Thyroid gland (tissue), 4 donors: Measurements from ENCODE around the gene FKBP7. TPM values are rescaled to one million over a fixed set of nuclear protein-coding genes. Genes with fewer than 3 reads are reported as not detected.

ENCODE experiments used
- DNase-seq, 2 donors: peaks; one replicate each; pipeline ENCODE4 v3.0.0-alpha.2; 2019
- H3K27ac ChIP-seq, 3 donors: fragments of 200-600 bp; sonication (generic); 1 replicate in 2 of 3; 2 replicates in 1 of 3; pipeline ENCODE4 v1.5.1; 2016 to 2019; ENCODE audit warnings: mild to moderate bottlenecking in 1 of 3, moderate library complexity in 1 of 3
- H3K27me3 ChIP-seq: fragments of 200-600 bp; sonication (generic); one replicate; pipeline ENCODE4 v1.5.1; 2019
- H3K36me3 ChIP-seq, 2 donors: fragments of 200-600 bp; sonication (generic); one replicate each; pipeline ENCODE4 v1.5.1; 2016 to 2019
- H3K4me1 ChIP-seq, 2 donors: fragments of 200-600 bp; sonication (generic); one replicate each; pipeline ENCODE4 v1.5.1; 2017 to 2019
- H3K4me3 ChIP-seq, 3 donors: fragments of 200-600 bp; sonication (generic); replicated peaks in 1 of 3; 1 replicate in 2 of 3; 2 replicates in 1 of 3; pipeline ENCODE4 v1.5.1; 2016; ENCODE audit warnings: mild to moderate bottlenecking in 1 of 3
- H3K9me3 ChIP-seq: fragments of 200-600 bp; sonication (generic); one replicate; pipeline ENCODE4 v1.5.1; 2017
- POLR2A ChIP-seq, 2 donors: fragments of 450-650 bp; IDR thresholded peaks; one replicate each; pipeline ENCODE4 v1.6.1; 2017; ENCODE audit warnings: antibody characterized with exemption in 2 of 2, mild to moderate bottlenecking in 2 of 2, moderate library complexity in 1 of 2
- WGBS, 2 donors: methylation state at CpG; one replicate each; pipeline ENCODE4 v1.1.5; 2017; 5-methylcytosine and 5-hydroxymethylcytosine counted together
- intact Hi-C: fragments of 100-400 bp; cut with DNase I; formaldehyde crosslinking; loops from one replicate; pipeline ENCODE4 v1.15.1; 2023
- total RNA-seq, 4 donors: library from RNA; depleted of rRNA; stranded (reverse); fragments of >200 nt; gene quantifications; one replicate each; pipeline ENCODE4 v1.2.3, GENCODE V29; 2016
- TF ChIP-seq, protein P1 (sequence below), 6 experiments: fragments of 200-600 bp in 3 of 6; fragments of 450-650 bp in 3 of 6; sonication (generic) in 3 of 6; IDR thresholded peaks; one replicate each; pipeline ENCODE4 v1.5.1; 2016 to 2019; ENCODE audit warnings: antibody characterized with exemption in 6 of 6, mild to moderate bottlenecking in 2 of 6, inconsistent platforms in 1 of 6, moderate library complexity in 1 of 6

FKBP7 gene
- total RNA-seq, 4 donors from 2014 or later, result 10.0 to 22.4 (median 16.5) TPM

DNA sequence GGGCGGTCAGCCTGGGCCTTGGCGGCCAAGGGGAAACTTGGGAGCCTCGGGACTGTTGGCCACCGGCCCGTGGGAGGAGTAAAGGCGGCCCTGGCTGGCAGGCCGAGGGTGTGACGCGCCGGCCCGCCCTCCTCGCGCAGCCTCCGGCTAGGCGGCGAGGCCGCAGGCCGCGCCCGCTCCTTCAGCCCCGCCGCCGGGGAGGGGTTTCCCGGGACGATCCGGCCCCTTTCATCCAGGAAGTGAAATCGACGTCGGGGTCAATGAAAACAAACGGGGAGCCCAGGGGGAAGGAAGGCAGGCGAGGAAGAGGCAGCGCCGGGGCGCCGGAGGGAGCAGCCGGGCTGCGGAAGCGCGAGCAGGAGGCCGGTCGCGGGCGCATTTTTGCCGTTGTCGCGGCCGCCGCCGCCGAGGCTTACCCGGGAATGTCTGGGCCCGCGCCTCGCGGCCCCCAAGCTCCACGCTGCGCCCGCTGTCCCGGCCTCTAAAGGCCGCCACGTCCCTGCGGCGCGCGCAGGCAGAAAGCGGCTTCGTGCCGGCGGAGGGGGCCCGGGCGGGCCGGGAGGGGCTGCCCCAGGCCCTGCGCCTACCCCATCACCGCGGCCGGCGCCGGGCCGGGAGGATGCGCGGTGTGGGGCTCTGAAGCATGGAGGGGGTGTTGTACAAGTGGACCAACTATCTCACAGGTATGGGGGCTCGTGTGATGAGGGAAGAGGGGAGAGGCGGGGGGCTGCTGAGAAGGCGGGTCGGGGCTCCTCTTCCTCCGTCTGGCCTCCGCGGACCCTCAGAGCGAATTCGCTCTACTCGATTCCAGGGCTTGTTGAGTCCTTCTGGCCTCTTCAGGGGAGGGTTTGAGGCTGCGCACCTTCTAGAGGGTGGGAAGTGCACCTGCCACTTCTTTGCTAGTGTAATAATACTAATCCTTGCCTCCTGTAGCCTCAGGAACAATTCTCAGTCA lies 2.1 kb upstream of the FKBP7 start, which contains the start of gene PLEKHA3:
Gene PLEKHA3 (plus strand): TSS at position 231 of the 955 bp plus-strand sequence. CDS start 413 bp downstream, at position 644.
- peaks cover 43 to 50% of the 10 kb centered on the region in 2 donors for H3K4me1 ChIP-seq
- peak in 1 of 2 donors; percentile 94 for TF ChIP-seq POLR2A (IDR thresholded peaks at IDR 0.05)
- TF ChIP-seq, protein P1, sequence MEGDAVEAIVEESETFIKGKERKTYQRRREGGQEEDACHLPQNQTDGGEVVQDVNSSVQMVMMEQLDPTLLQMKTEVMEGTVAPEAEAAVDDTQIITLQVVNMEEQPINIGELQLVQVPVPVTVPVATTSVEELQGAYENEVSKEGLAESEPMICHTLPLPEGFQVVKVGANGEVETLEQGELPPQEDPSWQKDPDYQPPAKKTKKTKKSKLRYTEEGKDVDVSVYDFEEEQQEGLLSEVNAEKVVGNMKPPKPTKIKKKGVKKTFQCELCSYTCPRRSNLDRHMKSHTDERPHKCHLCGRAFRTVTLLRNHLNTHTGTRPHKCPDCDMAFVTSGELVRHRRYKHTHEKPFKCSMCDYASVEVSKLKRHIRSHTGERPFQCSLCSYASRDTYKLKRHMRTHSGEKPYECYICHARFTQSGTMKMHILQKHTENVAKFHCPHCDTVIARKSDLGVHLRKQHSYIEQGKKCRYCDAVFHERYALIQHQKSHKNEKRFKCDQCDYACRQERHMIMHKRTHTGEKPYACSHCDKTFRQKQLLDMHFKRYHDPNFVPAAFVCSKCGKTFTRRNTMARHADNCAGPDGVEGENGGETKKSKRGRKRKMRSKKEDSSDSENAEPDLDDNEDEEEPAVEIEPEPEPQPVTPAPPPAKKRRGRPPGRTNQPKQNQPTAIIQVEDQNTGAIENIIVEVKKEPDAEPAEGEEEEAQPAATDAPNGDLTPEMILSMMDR (IDR thresholded peaks at IDR 0.05), result no peak
- intact Hi-C loops, result no loop called here
- no peaks in the 10 kb centered on the region for H3K9me3 ChIP-seq
- no peaks in the 10 kb centered on the region for H3K27me3 ChIP-seq
- H3K36me3 ChIP-seq, result no peaks in the 10 kb centered on the region
- peak within 1 kb of the TSS; percentile 11 to 90 (median 47) for H3K4me3 ChIP-seq
- 0 to 1% methylated on average over 8 to 55 of the region's 92 CpGs for WGBS, 2 donors
- peak within 1 kb of the TSS; percentile 95 to 97 (median 97) for H3K27ac ChIP-seq
- DNase-seq, result peak; percentile 98 to 99

DNA sequence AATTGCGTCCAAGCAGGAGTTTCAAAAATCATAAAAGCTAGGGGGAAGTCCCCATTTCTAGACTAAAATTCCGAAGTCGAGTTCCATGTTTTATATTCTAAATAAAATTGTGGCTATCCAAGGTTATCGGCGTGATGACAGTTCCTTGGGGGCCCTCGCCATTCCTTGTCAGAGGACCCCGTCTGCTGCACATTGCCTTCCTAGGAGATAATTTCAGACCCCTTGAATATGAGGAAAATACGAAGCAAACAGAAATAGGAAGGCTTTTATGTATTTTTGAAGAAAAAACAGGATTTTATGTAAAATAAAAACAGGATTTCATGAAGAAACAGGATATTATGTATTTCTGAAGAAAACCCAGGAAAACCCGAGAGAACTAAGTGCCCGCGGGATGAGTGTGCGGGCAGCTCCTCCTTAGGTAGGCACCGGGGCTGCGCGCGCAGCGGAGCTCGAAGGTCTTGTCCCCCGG lies 1.4 kb upstream of the FKBP7 start:
- Histone ChIP-seq H3K9me3 (no peaks in the 10 kb centered on the region), H3K4me1 (peaks cover 37 to 46% of the 10 kb centered on the region in 2 donors), H3K36me3 (no peaks in the 10 kb centered on the region), H3K27ac (peak overlapping the region; percentile 95 to 97 (median 97)), H3K27me3 (no peaks in the 10 kb centered on the region), H3K4me3 (peak overlapping the region in 2 of 3 donors; percentile 4 to 90)
- WGBS, 2 donors, result 27 to 29% methylated on average over 19 of the region's 19 CpGs
- intact Hi-C loops, result no loop called here
- TF ChIP-seq, protein P1 (IDR thresholded peaks at IDR 0.05), result no peak
- no peak for TF ChIP-seq POLR2A (IDR thresholded peaks at IDR 0.05)
- no peak for DNase-seq

DNA sequence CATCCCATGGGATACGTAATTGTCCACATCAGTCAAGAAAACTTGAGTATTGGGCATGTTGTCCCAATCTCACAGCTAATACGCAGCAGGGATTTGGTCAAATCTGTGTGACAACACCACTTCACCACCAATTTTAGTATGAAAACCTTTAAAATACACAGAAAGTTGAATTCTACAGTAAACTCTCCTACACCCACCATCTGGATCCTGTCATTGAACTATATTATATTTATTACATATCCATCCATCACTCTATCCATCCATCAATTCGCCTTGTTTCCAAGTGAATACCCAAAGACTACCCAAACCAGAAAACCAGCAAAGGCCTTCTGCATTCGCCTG lies 846 bp upstream of the FKBP7 start:
- intact Hi-C loops, result no loop called here
- no peak for TF ChIP-seq POLR2A (IDR thresholded peaks at IDR 0.05)
- TF ChIP-seq, protein P1 (IDR thresholded peaks at IDR 0.05), result peak in 1 of 6 experiments; percentile 27
- Histone ChIP-seq H3K36me3 (no peaks in the 10 kb centered on the region), H3K4me1 (peaks cover 32 to 41% of the 10 kb centered on the region in 2 donors), H3K27me3 (no peaks in the 10 kb centered on the region), H3K4me3 (peak overlapping the region in 1 of 3 donors; percentile 53), H3K27ac (peak overlapping the region; percentile 95 to 97 (median 97)), H3K9me3 (no peaks in the 10 kb centered on the region)
- WGBS, 2 donors, result 61 to 64% methylated on average over 4 of the region's 4 CpGs
- DNase-seq, result no peak

DNA sequence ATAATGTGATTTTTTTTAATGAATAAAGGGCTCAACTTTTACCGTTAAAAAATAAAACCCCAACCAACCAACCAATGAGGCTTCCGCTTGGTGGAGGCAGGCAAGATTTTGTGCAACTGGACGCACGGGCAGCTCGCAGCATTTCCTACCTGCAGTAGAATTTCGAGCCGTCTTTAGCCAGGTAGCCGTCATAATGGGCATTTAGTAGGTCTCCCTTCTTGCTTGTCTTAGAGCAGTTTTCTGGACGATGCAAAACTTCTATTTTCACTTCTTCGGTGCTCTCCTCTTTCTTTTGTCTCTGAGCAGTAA lies 316 bp downstream of the FKBP7 start:
- Histone ChIP-seq H3K27me3 (no peaks in the 10 kb centered on the region), H3K4me1 (peaks cover 22 to 33% of the 10 kb centered on the region in 2 donors), H3K36me3 (no peaks in the 10 kb centered on the region), H3K27ac (peak overlapping the region; percentile 95 to 97 (median 97)), H3K9me3 (no peaks in the 10 kb centered on the region), H3K4me3 (peak overlapping the region; percentile 43 to 63 (median 53))
- peak; percentile 21 to 39 for DNase-seq
- intact Hi-C loops, result no loop called here
- TF ChIP-seq, protein P1 (IDR thresholded peaks at IDR 0.05), result no peak
- no peak for TF ChIP-seq POLR2A (IDR thresholded peaks at IDR 0.05)
- WGBS, 2 donors, result 2 to 3% methylated on average over 10 of the region's 10 CpGs
